Neutrophil (primary cell): ENCODE results near the gene DOK3.
A peak's percentile ranks its signal among the peaks of the same experiment; 100 is the strongest.
"Not testable (repeated sequence)": the region's sequence is repeated elsewhere in the genome, so short reads cannot be mapped to it uniquely, and the experiment has no call there.

Source experiments
- H3K27ac ChIP-seq: fragments of 200-600 bp; sonication (generic); 2 replicates; pipeline ENCODE4 v1.5.1; 2016; ENCODE audit warnings: mild to moderate bottlenecking, moderate library complexity
- H3K27me3 ChIP-seq: fragments of 200-600 bp; sonication (generic); 2 replicates; pipeline ENCODE4 v1.6.0; 2016; ENCODE audit warnings: mild to moderate bottlenecking
- H3K36me3 ChIP-seq: fragments of 200-600 bp; sonication (generic); 2 replicates; pipeline ENCODE4 v1.5.1; 2017
- H3K4me1 ChIP-seq, 2 experiments: fragments of 200-600 bp in 1 of 2; sonication (generic) in 1 of 2; 1 replicate in 1 of 2; 2 replicates in 1 of 2; pipeline versions ENCODE4 v1.5.1 to v1.6.1; 2013 to 2016; ENCODE audit warnings: low read depth in 1 of 2, low read length in 1 of 2, mild to moderate bottlenecking in 1 of 2, moderate library complexity in 1 of 2; ENCODE audit not compliant: control insufficient read depth in 1 of 2, insufficient read depth in 1 of 2
- H3K4me3 ChIP-seq, 2 experiments: fragments of 200-600 bp in 1 of 2; sonication (generic) in 1 of 2; 1 replicate in 1 of 2; 2 replicates in 1 of 2; pipeline ENCODE4 v1.5.1; 2013 to 2016; ENCODE audit warnings: low read depth in 1 of 2, low read length in 1 of 2, mild to moderate bottlenecking in 1 of 2, moderate library complexity in 1 of 2
- H3K9me3 ChIP-seq: fragments of 200-600 bp; sonication (generic); 2 replicates; pipeline ENCODE4 v1.5.1; 2016
- CTCF ChIP-seq: fragments of 200-600 bp; sonication (generic); IDR thresholded peaks from 2 replicates; pipeline ENCODE4 v1.5.1; 2016; ENCODE audit warnings: antibody characterized with exemption

DOK3 gene

DNA sequence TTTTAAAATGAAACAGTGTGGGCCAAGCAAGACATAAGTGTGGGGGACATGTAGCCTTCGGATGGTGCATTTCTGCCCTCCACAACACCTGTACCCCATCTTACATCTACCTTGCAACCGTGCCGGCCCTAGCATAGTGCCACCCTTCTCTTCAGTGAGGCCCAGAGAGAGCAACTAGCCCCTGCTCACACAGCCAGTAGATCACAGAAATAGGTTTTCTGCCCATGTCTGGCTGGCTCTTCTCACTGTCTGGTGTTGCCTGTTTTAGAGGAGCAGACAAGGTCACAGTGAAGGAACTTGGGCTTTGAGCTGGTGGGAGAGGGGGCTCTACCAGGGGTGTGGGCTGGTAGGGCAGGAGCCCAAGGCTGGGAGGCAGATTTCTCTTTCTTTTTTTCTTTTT is 23.4 kb downstream of the DOK3 start:
- peaks cover 7 to 8% of the 10 kb centered on the region in 2 experiments for H3K4me1 ChIP-seq
- no peak overlapping the region for H3K27ac ChIP-seq
- H3K27me3 ChIP-seq = no peaks in the 10 kb centered on the region
- TF ChIP-seq CTCF = no peak
- peaks cover 99% of the 10 kb centered on the region for H3K36me3 ChIP-seq
- no peaks in the 10 kb centered on the region for H3K9me3 ChIP-seq
- no peak overlapping the region for H3K4me3 ChIP-seq

- not testable (repeated sequence) for H3K27ac ChIP-seq, H3K9me3 ChIP-seq, H3K4me1 ChIP-seq, H3K27me3 ChIP-seq, H3K4me3 ChIP-seq
- peaks cover 97% of the 10 kb centered on the region for H3K36me3 ChIP-seq
Observed at GRCh38 chr5:177485753-177486152, 23.9 kb downstream of the DOK3 start.

DNA sequence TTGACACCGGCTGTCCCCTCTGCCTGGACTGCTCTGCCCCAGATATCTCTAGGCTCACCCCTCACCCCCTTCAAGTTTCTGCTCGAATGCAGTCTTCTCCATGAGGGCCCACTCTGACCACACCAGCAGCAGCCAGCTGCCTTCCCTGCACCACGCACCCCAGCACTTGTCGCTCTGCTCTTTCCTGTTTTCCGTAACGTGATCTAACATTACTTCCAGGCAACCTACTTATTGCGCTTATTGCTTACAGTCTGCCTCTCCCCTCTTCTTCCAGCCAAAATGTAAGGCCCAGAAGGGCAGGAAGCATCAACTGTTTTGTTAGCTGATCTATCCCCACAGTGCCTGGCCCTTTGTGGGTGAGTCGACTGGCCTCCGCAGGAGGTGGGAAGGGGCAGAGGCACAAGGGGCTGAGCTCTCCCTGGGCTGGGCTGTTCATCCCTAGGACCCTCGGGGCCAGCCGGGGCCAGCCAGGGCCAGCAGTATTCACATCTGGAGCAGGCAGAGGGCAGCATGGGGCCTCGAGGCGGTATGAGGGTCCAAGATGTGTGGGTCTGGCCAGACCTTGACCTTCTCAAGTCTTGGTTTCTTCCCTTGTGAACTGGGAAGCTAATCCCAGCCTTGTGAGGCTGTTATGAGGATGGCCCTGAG is 24.6 kb downstream of the DOK3 start:
- Histone ChIP-seq H3K4me1 (peaks cover under 1 to 1% of the 10 kb centered on the region in 2 experiments), H3K27ac (peak overlapping the region; percentile 9), H3K36me3 (peaks cover 91% of the 10 kb centered on the region), H3K27me3 (no peaks in the 10 kb centered on the region), H3K4me3 (no peak overlapping the region), H3K9me3 (no peaks in the 10 kb centered on the region)
- TF ChIP-seq CTCF = no peak

GRCh38 chr5:177483994-177484901 is 25.4 kb downstream of the DOK3 start:
- H3K27ac ChIP-seq = peak overlapping the region; percentile 9
- peaks cover 8 to 9% of the 10 kb centered on the region in 2 experiments for H3K4me1 ChIP-seq
- H3K27me3 ChIP-seq = no peaks in the 10 kb centered on the region
- no peaks in the 10 kb centered on the region for H3K9me3 ChIP-seq
- no peak for TF ChIP-seq CTCF
- no peak overlapping the region for H3K4me3 ChIP-seq
- peaks cover 91% of the 10 kb centered on the region for H3K36me3 ChIP-seq

- Histone ChIP-seq H3K4me3 (no peak overlapping the region), H3K27me3 (no peaks in the 10 kb centered on the region), H3K4me1 (peaks cover 20 to 21% of the 10 kb centered on the region in 2 experiments), H3K27ac (no peak overlapping the region), H3K9me3 (no peaks in the 10 kb centered on the region), H3K36me3 (peaks cover 91% of the 10 kb centered on the region)
- no peak for TF ChIP-seq CTCF
Observed at GRCh38 chr5:177483042-177483441, 26.6 kb downstream of the DOK3 start.

DNA sequence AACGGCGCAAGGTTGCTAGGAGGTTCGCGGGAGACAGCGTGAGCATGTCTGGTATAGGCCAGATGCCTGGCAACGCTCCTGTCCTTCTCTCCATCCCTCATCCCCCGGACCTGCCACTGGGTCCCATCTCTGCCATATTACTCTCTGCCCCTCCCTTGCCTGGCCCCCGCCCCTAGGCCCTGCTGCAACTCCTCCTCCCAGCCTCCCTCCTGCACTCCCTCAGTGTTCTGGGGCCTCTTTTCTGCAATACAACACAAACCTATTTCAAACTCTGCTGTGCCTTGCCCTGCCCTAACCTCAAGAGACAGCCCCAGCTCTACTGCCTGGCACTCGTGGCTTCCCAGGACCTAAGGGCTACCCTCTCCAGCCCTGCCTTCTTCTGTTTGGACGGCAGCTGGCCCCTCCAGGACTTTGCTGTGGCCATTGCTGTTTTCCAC is 27.2 kb downstream of the DOK3 start:
- H3K27ac ChIP-seq = peak overlapping the region; percentile 36
- H3K4me1 ChIP-seq = peaks cover 25 to 26% of the 10 kb centered on the region in 2 experiments
- H3K36me3 ChIP-seq = peaks cover 91% of the 10 kb centered on the region
- no peaks in the 10 kb centered on the region for H3K27me3 ChIP-seq
- H3K4me3 ChIP-seq = no peak overlapping the region
- no peaks in the 10 kb centered on the region for H3K9me3 ChIP-seq
- no peak for TF ChIP-seq CTCF
